ENCODE data around the gene CNIH3. TPM values are rescaled to one million over a fixed set of nuclear protein-coding genes. Genes with fewer than 3 reads are reported as not detected.

Gene CNIH3
- total and polyA plus RNA-seq, 3 experiments from 2014 or later = 1.1 to 1.6 (median 1.5) TPM

GRCh38 chr1:224626042-224626441 is 9.9 kb downstream of the CNIH3 start:
- Mint-ChIP-seq H3K4me3 (no peak overlapping the region), H3K27me3 (peaks cover 8 to 14% of the 10 kb centered on the region in 2 donors), H3K27ac (peak overlapping the region in 5 of 8 donors; percentile 12 to 82 (median 58)), H3K36me3 (peaks cover 0 to 8% (median 6%) of the 10 kb centered on the region in 3 donors), H3K9me3 (peaks cover 0 to 9% (median 5%) of the 10 kb centered on the region in 5 donors), H3K4me1 (peaks cover 24 to 36% (median 35%) of the 10 kb centered on the region in 3 donors)
- no peaks in the 10 kb centered on the region for H3K9me3 ChIP-seq (ENCODE audit: low read length)
- H3K27me3 ChIP-seq (ENCODE audit: insufficient read depth, low read length, poor library complexity, severe bottlenecking) = no peaks in the 10 kb centered on the region
- no peak overlapping the region for H3K27ac ChIP-seq (ENCODE audit: low read depth, low read length)
- peaks cover 27% of the 10 kb centered on the region for H3K4me1 ChIP-seq (ENCODE audit: insufficient read depth, low read length)
- H3K36me3 ChIP-seq (ENCODE audit: insufficient read depth, low read length) = no peaks in the 10 kb centered on the region
- ChIA-PET POLR2A (no interaction called here), CTCF (interaction anchor here (0.9 kb wide), 1 partner anchor 19 kb away, joined by 3 read pairs; no protein-coding TSS in a partner anchor)
- no peak overlapping the region for H3K4me3 ChIP-seq (ENCODE audit: low read length)
- no peak for DNase-seq

DNA sequence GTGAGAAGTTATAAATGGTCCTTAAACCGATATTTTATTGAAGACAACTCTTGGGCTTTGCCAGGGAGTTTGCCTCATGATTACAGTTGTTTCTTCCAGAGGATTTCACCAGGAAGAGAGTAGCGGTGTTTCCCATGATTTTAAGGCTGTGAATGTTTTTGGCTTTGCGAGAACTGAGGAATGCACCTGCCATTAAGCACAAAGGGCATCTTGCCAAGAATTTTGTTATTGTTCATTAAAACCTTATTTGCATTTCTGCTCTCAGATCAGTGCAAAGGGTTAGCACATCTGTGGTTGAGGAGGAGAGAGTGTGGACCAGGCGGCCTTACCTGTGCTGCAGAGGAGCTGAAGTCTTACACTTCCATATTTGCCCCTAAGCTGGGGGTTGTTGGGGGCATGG is 13.8 kb downstream of the CNIH3 start:
- Mint-ChIP-seq H3K9me3 (no peaks in the 10 kb centered on the region), H3K27me3 (peaks cover 8 to 23% of the 10 kb centered on the region in 2 donors), H3K4me1 (peaks cover 3 to 8% (median 8%) of the 10 kb centered on the region in 3 donors), H3K4me3 (no peak overlapping the region), H3K36me3 (peaks cover 0 to 5% (median 4%) of the 10 kb centered on the region in 3 donors), H3K27ac (peak overlapping the region in 1 of 8 donors; percentile 23)
- no peaks in the 10 kb centered on the region for H3K36me3 ChIP-seq (ENCODE audit: insufficient read depth, low read length)
- H3K4me1 ChIP-seq (ENCODE audit: insufficient read depth, low read length) = peaks cover 2% of the 10 kb centered on the region
- no peaks in the 10 kb centered on the region for H3K9me3 ChIP-seq (ENCODE audit: low read length)
- DNase-seq = no peak
- no peaks in the 10 kb centered on the region for H3K27me3 ChIP-seq (ENCODE audit: insufficient read depth, low read length, poor library complexity, severe bottlenecking)
- CTCF ChIA-PET = no interaction called here
- H3K4me3 ChIP-seq (ENCODE audit: low read length) = no peak overlapping the region
- H3K27ac ChIP-seq (ENCODE audit: low read depth, low read length) = no peak overlapping the region
- POLR2A ChIA-PET = interaction anchor here (0.9 kb wide), 1 partner anchor 21 kb away, joined by 3 read pairs; no protein-coding TSS in a partner anchor

DNA sequence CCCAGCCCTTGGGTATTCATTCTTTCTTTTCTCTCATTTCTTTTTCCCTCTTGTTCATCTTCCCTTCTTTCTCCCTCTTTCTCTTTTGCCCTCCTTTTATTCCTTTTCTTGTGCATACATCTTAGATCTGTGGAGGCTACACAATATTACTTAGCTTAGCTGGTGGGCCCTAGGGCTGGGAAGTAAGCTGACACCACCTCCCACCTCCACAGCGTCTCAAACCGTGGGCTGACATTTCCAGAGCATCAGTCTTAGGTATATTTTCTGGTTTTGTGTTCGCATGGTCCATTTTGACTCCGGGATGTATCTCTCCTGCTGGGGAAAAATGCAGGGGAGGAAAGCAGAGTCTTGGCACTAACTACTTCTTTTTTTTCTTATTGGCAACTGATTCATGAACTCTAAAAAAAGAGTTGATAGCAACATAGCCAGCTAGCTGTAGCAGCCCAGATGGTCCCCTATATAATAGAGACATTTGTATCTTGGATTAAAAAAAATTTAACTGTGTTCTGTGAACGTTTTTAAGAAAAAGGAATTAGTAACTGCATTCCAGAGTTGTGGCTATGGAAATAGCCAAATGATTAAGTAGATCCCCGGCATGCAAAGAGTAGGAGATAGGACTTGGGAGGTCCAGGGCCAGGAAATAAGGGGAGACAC is 15.5 kb downstream of the CNIH3 start:
- peaks cover 0 to under 1% (median 0%) of the 10 kb centered on the region in 3 donors for H3K4me1 Mint-ChIP-seq
- Histone ChIP-seq H3K36me3 (ENCODE audit: insufficient read depth, low read length) (no peaks in the 10 kb centered on the region), H3K4me3 (ENCODE audit: low read length) (no peak overlapping the region), H3K4me1 (ENCODE audit: insufficient read depth, low read length) (no peaks in the 10 kb centered on the region), H3K27me3 (ENCODE audit: insufficient read depth, low read length, poor library complexity, severe bottlenecking) (no peaks in the 10 kb centered on the region), H3K9me3 (ENCODE audit: low read length) (no peaks in the 10 kb centered on the region), H3K27ac (ENCODE audit: low read depth, low read length) (no peak overlapping the region)
- H3K27me3 Mint-ChIP-seq = peaks cover 8 to 23% of the 10 kb centered on the region in 2 donors
- peaks cover 0 to 5% (median 4%) of the 10 kb centered on the region in 3 donors for H3K36me3 Mint-ChIP-seq
- H3K9me3 Mint-ChIP-seq = no peaks in the 10 kb centered on the region
- no peak for DNase-seq
- H3K4me3 Mint-ChIP-seq = no peak overlapping the region
- ChIA-PET CTCF (interaction anchor here (1.3 kb wide), 1 partner anchor 13 kb away, joined by 5 read pairs; no protein-coding TSS in a partner anchor), POLR2A (no interaction called here)
- peak overlapping the region in 2 of 8 donors; percentile 4 to 81 for H3K27ac Mint-ChIP-seq

DNA sequence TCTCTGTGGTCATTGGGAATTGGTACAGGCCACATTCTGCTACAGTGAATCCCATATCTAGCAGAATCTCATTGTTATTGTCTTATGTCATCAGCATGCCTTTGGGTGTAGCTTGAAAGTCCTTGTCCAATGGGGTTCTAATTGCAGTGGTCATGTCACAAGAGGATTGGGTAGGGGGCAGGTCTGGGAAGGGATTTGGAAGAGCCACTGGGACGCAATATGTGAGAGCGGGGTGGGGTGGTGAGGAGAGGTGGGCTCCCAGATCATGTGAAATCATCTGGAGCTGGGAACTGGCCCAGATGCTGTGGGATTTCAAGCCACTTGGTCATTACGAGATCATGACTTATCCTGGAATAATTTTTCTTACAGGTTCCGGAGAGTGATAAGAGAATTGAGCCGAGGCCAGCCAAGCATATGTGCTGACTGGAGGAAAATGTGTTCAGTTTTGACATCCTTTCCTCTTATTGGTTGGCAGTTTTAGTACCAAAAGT is 16.3 kb downstream of the CNIH3 start:
- Mint-ChIP-seq H3K9me3 (no peaks in the 10 kb centered on the region), H3K36me3 (peaks cover 0 to 5% (median 4%) of the 10 kb centered on the region in 3 donors), H3K27me3 (peaks cover 8 to 23% of the 10 kb centered on the region in 2 donors), H3K4me3 (no peak overlapping the region), H3K27ac (peak overlapping the region in 1 of 8 donors; percentile 25), H3K4me1 (peaks cover 2 to 3% (median 3%) of the 10 kb centered on the region in 3 donors)
- H3K27me3 ChIP-seq (ENCODE audit: insufficient read depth, low read length, poor library complexity, severe bottlenecking) = no peaks in the 10 kb centered on the region
- H3K4me1 ChIP-seq (ENCODE audit: insufficient read depth, low read length) = no peaks in the 10 kb centered on the region
- no peaks in the 10 kb centered on the region for H3K36me3 ChIP-seq (ENCODE audit: insufficient read depth, low read length)
- H3K9me3 ChIP-seq (ENCODE audit: low read length) = no peaks in the 10 kb centered on the region
- H3K27ac ChIP-seq (ENCODE audit: low read depth, low read length) = no peak overlapping the region
- ChIA-PET POLR2A (no interaction called here), CTCF (interaction anchor here (1.3 kb wide), 1 partner anchor 12 kb away, joined by 5 read pairs; no protein-coding TSS in a partner anchor)
- H3K4me3 ChIP-seq (ENCODE audit: low read length) = no peak overlapping the region
- no peak for DNase-seq

DNA sequence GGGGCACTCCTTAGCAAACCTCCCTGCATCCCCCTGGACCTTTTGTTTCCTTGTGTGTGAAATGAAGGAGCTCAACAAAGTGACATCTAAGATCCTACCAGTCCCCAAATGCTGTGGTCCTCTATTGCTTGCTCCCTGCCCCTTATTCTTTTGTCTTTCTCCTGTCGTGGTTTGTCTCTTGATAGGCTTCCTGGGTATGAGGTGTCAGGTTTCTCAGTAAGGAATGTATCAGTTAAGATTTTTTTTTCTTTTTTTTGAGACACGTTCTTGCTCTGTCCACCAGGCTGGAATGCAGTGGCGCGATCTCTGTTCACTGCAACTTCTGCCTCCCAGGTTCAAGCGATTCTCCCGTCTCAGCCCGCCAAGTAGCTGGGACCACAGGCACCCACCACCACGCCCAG is 16.8 kb downstream of the CNIH3 start:
- H3K27ac Mint-ChIP-seq = no peak overlapping the region
- no peak overlapping the region for H3K4me3 Mint-ChIP-seq
- no peaks in the 10 kb centered on the region for H3K4me1 ChIP-seq (ENCODE audit: insufficient read depth, low read length)
- H3K4me3 ChIP-seq (ENCODE audit: low read length) = no peak overlapping the region
- POLR2A ChIA-PET = no interaction called here
- no peaks in the 10 kb centered on the region for H3K36me3 ChIP-seq (ENCODE audit: insufficient read depth, low read length)
- peaks cover 0 to 5% (median 4%) of the 10 kb centered on the region in 3 donors for H3K36me3 Mint-ChIP-seq
- no peaks in the 10 kb centered on the region for H3K9me3 ChIP-seq (ENCODE audit: low read length)
- CTCF ChIA-PET = interaction anchor here (1.8 kb wide), 1 partner anchor 13 kb away, joined by 5 read pairs; no protein-coding TSS in a partner anchor
- DNase-seq = no peak
- H3K27me3 ChIP-seq (ENCODE audit: insufficient read depth, low read length, poor library complexity, severe bottlenecking) = no peaks in the 10 kb centered on the region
- no peaks in the 10 kb centered on the region for H3K9me3 Mint-ChIP-seq
- H3K27ac ChIP-seq (ENCODE audit: low read depth, low read length) = no peak overlapping the region
- H3K4me1 Mint-ChIP-seq = peaks cover 7 to 8% (median 7%) of the 10 kb centered on the region in 3 donors
- H3K27me3 Mint-ChIP-seq = peaks cover 11 to 23% of the 10 kb centered on the region in 2 donors

- H3K27ac Mint-ChIP-seq = peak overlapping the region in 1 of 8 donors; percentile 69
- Histone ChIP-seq H3K4me1 (ENCODE audit: insufficient read depth, low read length) (no peaks in the 10 kb centered on the region), H3K4me3 (ENCODE audit: low read length) (no peak overlapping the region), H3K9me3 (ENCODE audit: low read length) (no peaks in the 10 kb centered on the region), H3K27me3 (ENCODE audit: insufficient read depth, low read length, poor library complexity, severe bottlenecking) (no peaks in the 10 kb centered on the region), H3K36me3 (ENCODE audit: insufficient read depth, low read length) (no peaks in the 10 kb centered on the region), H3K27ac (ENCODE audit: low read depth, low read length) (no peak overlapping the region)
- H3K36me3 Mint-ChIP-seq = peaks cover 0 to 5% (median 4%) of the 10 kb centered on the region in 3 donors
- no peaks in the 10 kb centered on the region for H3K9me3 Mint-ChIP-seq
- H3K4me3 Mint-ChIP-seq = no peak overlapping the region
- peaks cover 11 to 31% of the 10 kb centered on the region in 2 donors for H3K27me3 Mint-ChIP-seq
- peaks cover 9% of the 10 kb centered on the region in 3 donors for H3K4me1 Mint-ChIP-seq
- ChIA-PET CTCF (interaction anchor here (1.6 kb wide), 1 partner anchor 9 kb away, joined by 8 read pairs; no protein-coding TSS in a partner anchor), POLR2A (no interaction called here)
- DNase-seq = no peak
These were observed 19.2 kb downstream of the CNIH3 start for GRCh38 chr1:224635356-224635755.

DNA sequence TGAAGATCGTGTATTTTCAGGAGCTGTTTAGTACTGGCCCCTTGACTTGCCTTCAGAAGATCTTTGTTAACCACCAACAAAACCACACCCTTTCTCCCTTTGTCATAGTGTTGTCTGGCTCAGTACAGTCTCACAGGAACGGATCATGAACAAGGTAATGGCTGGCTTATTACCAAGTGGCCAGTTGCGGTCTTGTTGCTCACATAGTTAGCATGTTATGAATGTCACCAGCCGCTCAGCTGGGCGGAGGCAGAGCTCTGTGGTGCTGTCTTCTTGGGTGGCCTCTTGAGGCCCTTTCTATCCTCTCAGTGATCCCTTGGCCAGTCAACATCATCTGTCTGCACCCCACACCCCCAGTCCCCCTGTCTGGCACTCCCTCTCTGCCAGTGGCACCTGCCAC is 21.4 kb downstream of the CNIH3 start:
- no peaks in the 10 kb centered on the region for H3K4me1 ChIP-seq (ENCODE audit: insufficient read depth, low read length)

GRCh38 chr1:224637936-224638335 is 21.8 kb downstream of the CNIH3 start:
- Mint-ChIP-seq H3K27me3 (peaks cover 3 to 24% of the 10 kb centered on the region in 2 donors), H3K9me3 (no peaks in the 10 kb centered on the region), H3K36me3 (peaks cover 0 to 4% (median 3%) of the 10 kb centered on the region in 3 donors), H3K4me3 (no peak overlapping the region), H3K27ac (peak overlapping the region in 1 of 8 donors; percentile 35), H3K4me1 (peaks cover 9% of the 10 kb centered on the region in 3 donors)
- ChIA-PET POLR2A (no interaction called here), CTCF (no interaction called here)
- Histone ChIP-seq H3K4me3 (ENCODE audit: low read length) (no peak overlapping the region), H3K36me3 (ENCODE audit: insufficient read depth, low read length) (no peaks in the 10 kb centered on the region), H3K27ac (ENCODE audit: low read depth, low read length) (no peak overlapping the region), H3K27me3 (ENCODE audit: insufficient read depth, low read length, poor library complexity, severe bottlenecking) (no peaks in the 10 kb centered on the region), H3K9me3 (ENCODE audit: low read length) (no peaks in the 10 kb centered on the region), H3K4me1 (ENCODE audit: insufficient read depth, low read length) (no peaks in the 10 kb centered on the region)
- DNase-seq = no peak

More for the DNA sequence above, 21.4 kb downstream of the CNIH3 start:
- H3K4me1 Mint-ChIP-seq = peaks cover 9% of the 10 kb centered on the region in 3 donors
- peaks cover 5 to 25% of the 10 kb centered on the region in 2 donors for H3K27me3 Mint-ChIP-seq
- H3K4me3 Mint-ChIP-seq = no peak overlapping the region
- H3K9me3 ChIP-seq (ENCODE audit: low read length) = no peaks in the 10 kb centered on the region
- H3K27me3 ChIP-seq (ENCODE audit: insufficient read depth, low read length, poor library complexity, severe bottlenecking) = no peaks in the 10 kb centered on the region
- ChIA-PET CTCF (no interaction called here), POLR2A (no interaction called here)
- H3K9me3 Mint-ChIP-seq = no peaks in the 10 kb centered on the region
- no peaks in the 10 kb centered on the region for H3K36me3 ChIP-seq (ENCODE audit: insufficient read depth, low read length)
- no peak overlapping the region for H3K27ac ChIP-seq (ENCODE audit: low read depth, low read length)
- peaks cover 0 to 4% (median 3%) of the 10 kb centered on the region in 3 donors for H3K36me3 Mint-ChIP-seq
- peak overlapping the region in 2 of 8 donors; percentile 18 to 35 for H3K27ac Mint-ChIP-seq
- no peak overlapping the region for H3K4me3 ChIP-seq (ENCODE audit: low read length)
- no peak for DNase-seq
